CD4-positive, alpha-beta T cell treated with Interleukin-12 subunit alpha and Interleukin-12 subunit beta, for 1 hour (primary cell): ENCODE data around the gene IKBKE.

ENCODE experiments used
- DNase-seq: peaks from one replicate; pipeline ENCODE4 v3.0.0-alpha.2; 2020

IKBKE gene

GRCh38 chr1:206497774-206498173 is 27.5 kb downstream of the IKBKE start:
- no peak for DNase-seq

- no peak for DNase-seq
These were observed 28.4 kb downstream of the IKBKE start for GRCh38 chr1:206498685-206499084.

- DNase-seq, result no peak
These were observed 29.8 kb downstream of the IKBKE start for GRCh38 chr1:206500046-206500445.

GRCh38 chr1:206501881-206502280 is 31.6 kb downstream of the IKBKE start:
- DNase-seq, result no peak

GRCh38 chr1:206502403-206502802 is 32.1 kb downstream of the IKBKE start:
- no peak for DNase-seq

- no peak for DNase-seq
These were observed 32.5 kb downstream of the IKBKE start for GRCh38 chr1:206502812-206503211.

GRCh38 chr1:206503591-206504362 is 33.5 kb downstream of the IKBKE start:
- DNase-seq, result peak; percentile 29

- no peak for DNase-seq
These were observed 34.1 kb downstream of the IKBKE start for GRCh38 chr1:206504363-206504713.

- DNase-seq, result no peak
These were observed 35.6 kb downstream of the IKBKE start for GRCh38 chr1:206505702-206506355.

- DNase-seq, result peak; percentile 25
These were observed 36.4 kb downstream of the IKBKE start for GRCh38 chr1:206506405-206507283.

- peak; percentile 83 for DNase-seq
These were observed 37.2 kb downstream of the IKBKE start, which contains the start of gene RASSF5 for GRCh38 chr1:206507284-206508129. Gene RASSF5, plus strand, starts transcription at chr1:206507531. Its CDS starts 72 bp downstream, at chr1:206507603.

GRCh38 chr1:206508130-206508889 is 38.0 kb downstream of the IKBKE start:
- no peak for DNase-seq

- DNase-seq, result no peak
These were observed 38.7 kb downstream of the IKBKE start for GRCh38 chr1:206508956-206509355.

GRCh38 chr1:206509612-206510257 is 39.5 kb downstream of the IKBKE start:
- DNase-seq, result no peak

- no peak for DNase-seq
These were observed 40.1 kb downstream of the IKBKE start for GRCh38 chr1:206510371-206510770.

GRCh38 chr1:206511362-206512057 is 41.2 kb downstream of the IKBKE start:
- no peak for DNase-seq

GRCh38 chr1:206512058-206512850 is 42.0 kb downstream of the IKBKE start:
- DNase-seq, result no peak

GRCh38 chr1:206512851-206513180 is 42.5 kb downstream of the IKBKE start:
- DNase-seq, result no peak

- DNase-seq, result no peak
These were observed 43.2 kb downstream of the IKBKE start for GRCh38 chr1:206513312-206514111.
